ENCODE data around the gene LHX6. TPM values are rescaled to one million over a fixed set of nuclear protein-coding genes. Genes with fewer than 3 reads are reported as not detected.

Gene LHX6
- polyA plus RNA-seq, 1 donor from 2014 or later, result 0.14 TPM

DNA sequence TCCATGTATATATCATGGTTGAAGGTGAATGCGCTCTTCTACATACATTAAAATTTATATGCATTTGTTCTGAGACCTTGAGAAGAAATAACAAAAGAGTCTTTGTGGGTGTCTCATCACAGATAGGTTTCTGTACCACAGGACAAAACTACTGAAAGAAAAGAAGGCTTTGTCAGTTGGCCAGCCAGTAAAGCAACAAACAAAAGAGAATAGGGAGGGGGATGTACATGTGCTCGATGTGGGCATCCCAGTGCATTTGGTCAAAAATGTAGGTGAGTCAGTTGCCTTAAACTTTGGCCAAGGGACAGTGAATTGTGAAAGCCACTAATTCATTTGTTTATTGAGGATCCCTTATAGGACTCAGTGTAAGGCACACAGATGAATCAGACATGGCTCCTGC, 22.6 kb upstream of the LHX6 start:
- Histone ChIP-seq H4K20me1 (ENCODE audit: insufficient read depth) (no peaks in the 10 kb centered on the region), H3K36me3 (ENCODE audit: insufficient read depth, low read length) (no peaks in the 10 kb centered on the region)
- TF ChIP-seq, protein P1, sequence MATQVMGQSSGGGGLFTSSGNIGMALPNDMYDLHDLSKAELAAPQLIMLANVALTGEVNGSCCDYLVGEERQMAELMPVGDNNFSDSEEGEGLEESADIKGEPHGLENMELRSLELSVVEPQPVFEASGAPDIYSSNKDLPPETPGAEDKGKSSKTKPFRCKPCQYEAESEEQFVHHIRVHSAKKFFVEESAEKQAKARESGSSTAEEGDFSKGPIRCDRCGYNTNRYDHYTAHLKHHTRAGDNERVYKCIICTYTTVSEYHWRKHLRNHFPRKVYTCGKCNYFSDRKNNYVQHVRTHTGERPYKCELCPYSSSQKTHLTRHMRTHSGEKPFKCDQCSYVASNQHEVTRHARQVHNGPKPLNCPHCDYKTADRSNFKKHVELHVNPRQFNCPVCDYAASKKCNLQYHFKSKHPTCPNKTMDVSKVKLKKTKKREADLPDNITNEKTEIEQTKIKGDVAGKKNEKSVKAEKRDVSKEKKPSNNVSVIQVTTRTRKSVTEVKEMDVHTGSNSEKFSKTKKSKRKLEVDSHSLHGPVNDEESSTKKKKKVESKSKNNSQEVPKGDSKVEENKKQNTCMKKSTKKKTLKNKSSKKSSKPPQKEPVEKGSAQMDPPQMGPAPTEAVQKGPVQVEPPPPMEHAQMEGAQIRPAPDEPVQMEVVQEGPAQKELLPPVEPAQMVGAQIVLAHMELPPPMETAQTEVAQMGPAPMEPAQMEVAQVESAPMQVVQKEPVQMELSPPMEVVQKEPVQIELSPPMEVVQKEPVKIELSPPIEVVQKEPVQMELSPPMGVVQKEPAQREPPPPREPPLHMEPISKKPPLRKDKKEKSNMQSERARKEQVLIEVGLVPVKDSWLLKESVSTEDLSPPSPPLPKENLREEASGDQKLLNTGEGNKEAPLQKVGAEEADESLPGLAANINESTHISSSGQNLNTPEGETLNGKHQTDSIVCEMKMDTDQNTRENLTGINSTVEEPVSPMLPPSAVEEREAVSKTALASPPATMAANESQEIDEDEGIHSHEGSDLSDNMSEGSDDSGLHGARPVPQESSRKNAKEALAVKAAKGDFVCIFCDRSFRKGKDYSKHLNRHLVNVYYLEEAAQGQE (IDR thresholded peaks at IDR 0.05; ENCODE audit: borderline replicate concordance), result no peak
- TF ChIP-seq SMC3 (conservative IDR thresholded peaks at IDR 0.05; ENCODE audit: poor library complexity) (no peak), MXI1 (conservative IDR thresholded peaks at IDR 0.05; ENCODE audit: poor library complexity, severe bottlenecking) (no peak), CTCF (IDR thresholded peaks at IDR 0.05; ENCODE audit: poor library complexity, severe bottlenecking) (no peak), RAD21 (conservative IDR thresholded peaks at IDR 0.05) (no peak), TAF1 (IDR thresholded peaks at IDR 0.05; ENCODE audit: low read depth) (no peak), EP300 (conservative IDR thresholded peaks at IDR 0.05; ENCODE audit: poor library complexity, severe bottlenecking) (no peak), EZH2 (IDR thresholded peaks at IDR 0.05; ENCODE audit: borderline replicate concordance, insufficient read depth, low read length, poor library complexity, severe bottlenecking) (no peak), POLR2AphosphoS5 (IDR thresholded peaks at IDR 0.05) (no peak)

DNA sequence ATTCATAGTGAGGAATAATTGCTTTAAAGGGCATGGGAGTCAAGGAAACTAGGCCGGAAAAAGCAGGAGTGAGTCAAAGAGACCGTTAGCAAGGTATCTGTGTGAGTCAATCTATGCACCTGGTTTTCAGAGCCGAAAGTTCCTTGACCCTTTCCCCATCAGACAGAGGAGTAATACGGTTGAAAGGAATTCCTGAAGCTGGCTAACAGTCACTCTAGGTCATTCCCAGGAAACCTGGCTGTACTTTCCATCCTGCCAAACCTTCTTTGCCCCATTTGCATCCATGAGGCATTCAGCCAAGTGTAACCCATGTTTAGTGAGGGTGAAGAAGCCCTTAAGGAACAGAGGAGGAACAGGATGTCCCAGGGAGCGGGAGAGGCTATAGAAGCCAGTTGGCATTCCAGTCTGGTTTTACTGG, 19.7 kb upstream of the LHX6 start:
- TF ChIP-seq TAF1 (IDR thresholded peaks at IDR 0.05; ENCODE audit: low read depth) (no peak), POLR2AphosphoS5 (IDR thresholded peaks at IDR 0.05) (no peak), EZH2 (IDR thresholded peaks at IDR 0.05; ENCODE audit: borderline replicate concordance, insufficient read depth, low read length, poor library complexity, severe bottlenecking) (no peak), CTCF (IDR thresholded peaks at IDR 0.05; ENCODE audit: poor library complexity, severe bottlenecking) (no peak), SMC3 (conservative IDR thresholded peaks at IDR 0.05; ENCODE audit: poor library complexity) (no peak), RAD21 (conservative IDR thresholded peaks at IDR 0.05) (no peak), MXI1 (conservative IDR thresholded peaks at IDR 0.05; ENCODE audit: poor library complexity, severe bottlenecking) (no peak), EP300 (conservative IDR thresholded peaks at IDR 0.05; ENCODE audit: poor library complexity, severe bottlenecking) (no peak)
- TF ChIP-seq, protein P1 (IDR thresholded peaks at IDR 0.05; ENCODE audit: borderline replicate concordance), result no peak
- no peak overlapping the region for H2AFZ ChIP-seq (ENCODE audit: low read depth, low read length)
- H3F3A ChIP-seq (ENCODE audit: insufficient read depth, low read length, poor library complexity, severe bottlenecking), result no peaks in the 10 kb centered on the region
- H3K79me2 ChIP-seq (replicated peaks; ENCODE audit: insufficient read depth, low read length), result peaks cover 4% of the 10 kb centered on the region
- H3K9ac ChIP-seq (ENCODE audit: low read length), result no peak overlapping the region
- no peaks in the 10 kb centered on the region for H3K27me3 ChIP-seq (ENCODE audit: insufficient read depth, low read depth, low read length)
- no peaks in the 10 kb centered on the region for H3K9me3 ChIP-seq (ENCODE audit: low read length)
- no peak overlapping the region for H3K4me2 ChIP-seq (ENCODE audit: low read length)
- peaks cover 3% of the 10 kb centered on the region for H3K36me3 ChIP-seq (ENCODE audit: insufficient read depth, low read length)
- no peaks in the 10 kb centered on the region for H4K20me1 ChIP-seq (ENCODE audit: insufficient read depth)
- no peak overlapping the region for H3K4me3 ChIP-seq (ENCODE audit: low read length)
- H3K27ac ChIP-seq (ENCODE audit: low read length), result no peak overlapping the region
- no peaks in the 10 kb centered on the region for H3K9me2 ChIP-seq (ENCODE audit: insufficient read depth, low read length)

More for the DNA sequence above, 22.6 kb upstream of the LHX6 start:
- peaks cover 4% of the 10 kb centered on the region for H3K79me2 ChIP-seq (replicated peaks; ENCODE audit: insufficient read depth, low read length)
- no peak overlapping the region for H2AFZ ChIP-seq (ENCODE audit: low read depth, low read length)
- H3K27me3 ChIP-seq (ENCODE audit: insufficient read depth, low read depth, low read length), result no peaks in the 10 kb centered on the region
- H3K4me3 ChIP-seq (ENCODE audit: low read length), result no peak overlapping the region
- H3K9me3 ChIP-seq (ENCODE audit: low read length), result no peaks in the 10 kb centered on the region
- H3K27ac ChIP-seq (ENCODE audit: low read length), result no peak overlapping the region
- H3K9ac ChIP-seq (ENCODE audit: low read length), result no peak overlapping the region
- no peaks in the 10 kb centered on the region for H3K9me2 ChIP-seq (ENCODE audit: insufficient read depth, low read length)
- no peak overlapping the region for H3K4me2 ChIP-seq (ENCODE audit: low read length)
- H3F3A ChIP-seq (ENCODE audit: insufficient read depth, low read length, poor library complexity, severe bottlenecking), result no peaks in the 10 kb centered on the region
